ENCODE measurements around the gene DDX46.
A peak's percentile ranks its signal among the peaks of the same experiment; 100 is the strongest.
"Not testable (repeated sequence)": the region's sequence is repeated elsewhere in the genome, so short reads cannot be mapped to it uniquely, and the experiment has no call there.

The DDX46 gene, protein sequence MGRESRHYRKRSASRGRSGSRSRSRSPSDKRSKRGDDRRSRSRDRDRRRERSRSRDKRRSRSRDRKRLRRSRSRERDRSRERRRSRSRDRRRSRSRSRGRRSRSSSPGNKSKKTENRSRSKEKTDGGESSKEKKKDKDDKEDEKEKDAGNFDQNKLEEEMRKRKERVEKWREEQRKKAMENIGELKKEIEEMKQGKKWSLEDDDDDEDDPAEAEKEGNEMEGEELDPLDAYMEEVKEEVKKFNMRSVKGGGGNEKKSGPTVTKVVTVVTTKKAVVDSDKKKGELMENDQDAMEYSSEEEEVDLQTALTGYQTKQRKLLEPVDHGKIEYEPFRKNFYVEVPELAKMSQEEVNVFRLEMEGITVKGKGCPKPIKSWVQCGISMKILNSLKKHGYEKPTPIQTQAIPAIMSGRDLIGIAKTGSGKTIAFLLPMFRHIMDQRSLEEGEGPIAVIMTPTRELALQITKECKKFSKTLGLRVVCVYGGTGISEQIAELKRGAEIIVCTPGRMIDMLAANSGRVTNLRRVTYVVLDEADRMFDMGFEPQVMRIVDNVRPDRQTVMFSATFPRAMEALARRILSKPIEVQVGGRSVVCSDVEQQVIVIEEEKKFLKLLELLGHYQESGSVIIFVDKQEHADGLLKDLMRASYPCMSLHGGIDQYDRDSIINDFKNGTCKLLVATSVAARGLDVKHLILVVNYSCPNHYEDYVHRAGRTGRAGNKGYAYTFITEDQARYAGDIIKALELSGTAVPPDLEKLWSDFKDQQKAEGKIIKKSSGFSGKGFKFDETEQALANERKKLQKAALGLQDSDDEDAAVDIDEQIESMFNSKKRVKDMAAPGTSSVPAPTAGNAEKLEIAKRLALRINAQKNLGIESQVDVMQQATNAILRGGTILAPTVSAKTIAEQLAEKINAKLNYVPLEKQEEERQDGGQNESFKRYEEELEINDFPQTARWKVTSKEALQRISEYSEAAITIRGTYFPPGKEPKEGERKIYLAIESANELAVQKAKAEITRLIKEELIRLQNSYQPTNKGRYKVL

DNA sequence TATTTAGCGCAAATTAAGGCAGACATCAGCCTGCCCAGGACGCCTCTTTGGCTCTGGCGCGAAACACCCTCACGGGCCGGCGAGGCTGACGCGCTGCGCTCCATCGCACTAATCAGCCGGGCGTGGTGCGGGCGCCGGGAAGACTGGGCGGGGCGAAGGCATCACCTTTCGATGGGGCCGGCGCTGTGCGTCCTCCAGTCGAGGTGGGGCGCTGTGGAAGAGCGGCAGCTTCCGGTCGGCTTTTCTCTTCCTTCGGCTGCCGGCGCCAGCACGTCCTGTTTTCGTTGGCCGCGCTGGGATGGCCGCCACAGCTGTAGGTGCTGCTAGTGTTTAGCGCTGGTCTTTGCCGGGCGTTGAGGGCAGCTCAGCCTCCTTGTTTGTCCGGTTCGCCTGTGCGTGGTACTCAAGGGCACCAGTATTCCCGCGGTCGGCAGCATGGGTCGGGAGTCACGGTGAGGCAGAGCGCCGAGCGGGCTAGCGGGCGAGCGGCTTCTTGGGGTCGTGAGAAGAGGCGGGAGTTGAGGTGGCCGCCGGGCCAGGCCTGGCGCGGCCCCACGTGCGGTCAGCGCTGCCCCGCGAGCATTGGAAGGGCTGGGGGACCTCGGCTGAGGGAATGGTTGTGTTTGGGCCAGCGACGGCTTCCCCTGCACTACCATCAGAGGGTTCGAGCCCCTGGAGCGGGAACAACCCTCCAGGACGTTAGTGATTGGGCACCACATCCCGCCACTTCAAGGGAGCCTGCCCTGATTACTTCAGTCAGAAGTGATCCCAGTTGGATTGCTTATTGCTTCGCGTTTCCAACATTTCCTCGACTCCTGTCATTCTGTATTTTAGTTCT, at the start of gene DDX46:
Gene DDX46 (plus strand): TSS at position 276 of the 838 bp plus-strand sequence. CDS start 160 bp downstream, at position 436.
- peak; percentile 94 for DNase-seq

DNA sequence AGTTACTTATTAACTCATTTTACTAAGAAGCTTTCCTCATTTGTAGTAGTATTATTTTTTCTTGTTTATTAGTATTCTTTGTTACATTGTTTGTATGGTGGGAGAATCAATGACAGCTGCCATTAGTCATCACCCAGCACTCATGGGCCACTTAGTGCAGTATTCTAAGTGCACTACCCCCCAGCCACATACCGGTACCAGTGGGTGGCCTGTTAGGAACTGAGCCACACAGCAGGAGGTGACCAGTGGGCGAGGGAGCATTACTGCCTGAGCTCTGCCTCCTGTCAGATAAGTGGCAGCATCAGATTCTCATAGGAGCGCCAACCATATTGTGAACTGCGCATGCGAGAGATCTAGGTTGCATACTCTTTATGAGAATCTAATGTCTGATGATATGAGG, 44.5 kb upstream of the DDX46 start:
- DNase-seq, result peak; percentile 8

DNA sequence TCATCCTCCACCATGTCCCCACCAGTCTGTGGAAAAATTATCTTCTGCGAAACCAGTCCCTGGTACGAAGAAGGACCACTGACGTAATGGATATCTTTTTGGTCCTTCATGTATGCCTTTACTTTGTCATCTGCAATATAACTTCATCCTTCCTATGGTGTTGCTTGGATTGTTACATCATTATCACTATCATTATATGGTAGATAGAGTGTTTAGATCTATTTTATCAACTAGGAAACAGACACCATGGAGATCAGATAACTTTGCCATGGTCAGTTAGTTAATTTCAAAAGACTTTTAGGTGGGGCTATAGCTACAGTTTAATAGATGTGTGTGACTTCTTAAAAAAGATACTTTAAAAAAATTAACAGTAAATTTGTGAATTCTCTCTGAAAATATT, 44.0 kb upstream of the DDX46 start:
- DNase-seq, result peak; percentile 27

DNA sequence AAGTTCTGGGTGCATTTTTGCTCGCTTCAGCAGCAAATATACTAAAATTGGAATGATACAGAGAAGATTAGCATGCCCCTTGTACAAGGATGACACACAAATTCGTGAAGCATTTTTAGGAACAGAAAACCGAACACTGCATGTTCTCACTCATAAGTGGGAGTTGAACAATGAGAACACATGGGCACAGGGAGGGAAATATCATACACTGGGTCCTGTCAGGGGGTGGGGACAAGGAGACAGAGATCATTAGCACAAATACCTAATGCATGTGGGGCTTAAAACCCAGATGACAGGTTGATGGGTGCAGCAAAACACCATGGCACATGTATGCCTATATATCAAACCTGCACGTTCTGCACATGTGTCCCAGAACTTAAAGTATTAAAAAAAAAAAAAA, 43.1 kb upstream of the DDX46 start:
- DNase-seq, result not testable (repeated sequence)

DNA sequence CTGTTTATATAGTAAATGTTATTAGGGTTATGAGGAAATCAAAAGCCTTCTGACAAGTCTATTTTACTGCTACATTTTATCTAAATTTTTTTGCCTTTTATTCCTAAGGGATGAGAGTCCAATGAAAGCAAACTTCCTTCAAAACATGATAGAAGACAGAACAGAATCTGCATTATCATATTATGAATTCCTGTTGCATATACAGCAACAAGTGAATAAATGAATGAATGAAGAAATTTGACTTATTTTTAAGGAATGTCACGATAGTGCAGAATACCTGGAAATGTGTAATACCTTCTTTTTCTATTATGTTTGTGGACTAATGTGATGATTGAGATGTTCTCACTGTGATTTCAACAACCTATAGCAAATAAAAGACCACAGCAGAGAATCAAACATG, 33.7 kb upstream of the DDX46 start:
- no peak for DNase-seq

DNA sequence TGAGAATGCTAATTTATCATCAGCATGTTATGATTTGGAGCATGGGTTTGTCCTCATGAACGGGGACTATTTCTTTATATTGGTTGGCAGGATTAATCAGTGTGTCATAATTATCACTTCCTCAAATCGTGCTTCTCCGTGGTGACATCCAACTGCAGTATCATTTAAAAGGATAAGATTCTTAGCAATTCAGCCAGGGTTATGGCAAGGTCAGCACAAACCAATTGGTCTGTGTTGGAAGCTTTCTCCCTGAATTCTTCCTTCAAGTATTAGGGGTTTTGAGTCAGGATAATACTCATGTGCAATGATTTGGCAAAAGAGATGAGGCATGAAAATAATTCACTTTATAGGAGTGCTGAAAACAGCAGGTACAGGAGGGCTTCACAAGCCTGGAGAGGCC, 25.8 kb upstream of the DDX46 start:
- no peak for DNase-seq

DNA sequence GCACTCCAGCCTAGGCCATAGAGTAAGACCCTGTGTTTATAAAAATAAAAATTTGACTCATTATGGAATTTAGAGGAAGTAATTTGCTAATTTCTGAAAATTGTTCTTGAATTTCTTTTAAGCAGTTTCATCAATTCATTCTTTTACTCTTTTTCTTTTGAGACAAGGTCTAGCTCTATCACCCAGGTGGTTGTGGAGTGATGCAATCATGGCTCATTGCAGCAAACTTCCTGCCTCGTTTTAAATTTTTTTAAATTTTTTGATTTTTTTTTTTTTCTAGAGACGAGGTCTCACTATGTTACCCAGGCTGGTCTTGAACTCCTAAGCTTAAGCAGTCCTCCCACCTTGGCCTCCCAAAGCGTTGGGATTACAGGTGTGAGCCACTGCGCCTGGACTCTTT, 23.3 kb upstream of the DDX46 start:
- no peak for DNase-seq

DNA sequence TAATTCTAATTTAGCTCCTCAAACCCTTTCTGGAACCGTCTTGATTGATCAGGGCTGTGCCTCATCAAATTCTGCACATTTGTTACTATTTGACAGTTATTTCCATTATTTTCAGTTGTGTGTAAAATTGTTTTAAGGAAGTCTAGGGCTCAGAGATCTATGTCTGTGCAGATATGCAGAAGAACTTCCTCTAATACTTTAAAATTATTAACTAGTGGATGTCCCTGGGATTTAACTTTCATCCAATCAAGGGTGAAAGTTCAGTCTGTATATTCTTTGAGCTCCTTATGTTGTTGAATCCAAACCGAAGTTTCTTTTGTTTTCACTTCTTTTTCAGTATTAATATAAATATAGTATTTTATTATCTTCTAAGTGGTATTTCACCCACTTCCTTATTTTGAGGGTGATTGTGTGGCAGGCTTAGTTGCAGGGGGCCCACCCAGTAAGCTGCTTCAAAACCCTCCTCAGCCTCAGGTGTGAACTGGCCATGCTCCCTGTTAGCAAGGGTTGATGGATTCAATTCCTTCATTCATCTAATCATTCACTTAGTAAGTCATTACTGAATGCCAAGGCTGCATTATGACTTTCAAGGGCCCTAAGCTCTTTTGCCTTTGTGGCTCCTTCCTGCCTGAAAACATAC, 22.3 kb upstream of the DDX46 start:
- peak; percentile 18 for DNase-seq

DNA sequence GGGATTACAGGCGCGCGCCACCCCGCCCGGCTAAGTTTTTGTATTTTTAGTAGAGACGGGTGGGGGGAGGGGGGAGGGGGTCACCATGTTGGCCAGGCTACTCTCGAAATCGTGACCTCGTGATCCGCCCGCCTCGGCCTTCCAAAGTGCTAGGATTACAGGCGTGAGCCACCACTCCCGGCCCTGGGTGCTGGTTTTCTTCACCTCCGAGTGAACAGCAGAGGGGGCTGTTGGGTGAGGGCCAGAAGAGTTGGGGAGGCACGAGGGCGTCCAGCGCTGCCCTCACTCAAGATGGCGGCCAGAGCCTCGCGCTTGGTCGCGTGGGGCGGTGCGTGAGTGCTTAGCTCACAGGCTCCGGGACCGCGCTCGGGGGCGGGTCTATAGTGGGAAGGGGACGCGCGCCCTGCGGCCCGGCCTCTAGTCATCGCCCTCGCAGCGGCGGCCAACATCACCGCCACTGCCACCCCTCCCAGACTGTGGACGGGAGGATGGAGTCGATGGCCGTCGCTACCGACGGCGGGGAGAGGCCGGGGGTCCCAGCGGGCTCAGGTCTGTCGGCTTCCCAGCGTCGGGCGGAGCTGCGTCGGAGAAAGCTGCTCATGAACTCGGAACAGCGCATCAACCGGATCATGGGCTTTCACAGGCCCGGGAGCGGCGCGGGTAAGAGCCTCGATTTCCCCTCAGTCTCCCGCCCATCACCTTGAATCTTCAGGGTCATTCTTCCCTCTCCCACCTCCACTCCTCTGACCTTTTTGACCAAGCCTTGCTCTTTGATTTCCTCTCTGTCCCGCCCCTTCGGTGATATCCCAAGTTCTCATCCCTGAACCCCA, 20.2 kb upstream of the DDX46 start, which contains the start of gene CAMLG:
Gene CAMLG (plus strand): TSS at position 416 of the 830 bp plus-strand sequence. CDS start 73 bp downstream, at position 489.
- peak; percentile 98 for DNase-seq

DNA sequence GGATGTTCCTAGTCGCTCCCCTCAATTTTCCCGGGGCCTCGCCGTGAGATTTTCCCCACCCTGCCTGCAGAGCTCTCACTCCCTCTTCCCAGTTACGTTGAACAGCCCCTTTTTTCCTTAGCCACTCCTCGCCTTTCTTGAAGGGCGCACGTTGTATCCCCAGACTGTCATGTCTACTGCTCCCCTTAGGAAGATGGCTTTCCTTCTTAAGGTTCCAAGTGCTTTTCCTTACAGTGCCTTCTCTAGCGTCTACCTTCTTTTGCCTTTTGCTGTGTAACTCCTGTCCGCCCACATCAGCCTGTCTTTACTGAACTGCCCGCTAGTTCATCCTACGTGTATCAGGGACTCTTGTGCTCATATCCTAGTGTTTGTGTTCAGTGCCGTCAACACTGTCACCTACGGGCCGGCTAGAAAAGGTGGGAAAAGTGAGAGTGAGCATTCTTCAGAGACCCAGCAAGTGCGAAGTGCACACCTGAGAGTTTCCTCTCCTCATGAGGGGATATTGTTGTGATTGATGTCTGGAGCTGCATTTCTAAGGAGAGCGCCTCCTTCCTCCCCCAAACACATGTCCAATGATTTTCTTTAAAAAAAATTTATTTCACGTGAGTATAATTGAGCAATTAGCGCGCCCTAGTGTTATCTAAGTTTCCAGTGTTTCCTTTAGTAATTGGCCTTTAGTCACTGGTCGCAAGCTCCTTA, 19.5 kb upstream of the DDX46 start:
- peak; percentile 86 for DNase-seq

DNA sequence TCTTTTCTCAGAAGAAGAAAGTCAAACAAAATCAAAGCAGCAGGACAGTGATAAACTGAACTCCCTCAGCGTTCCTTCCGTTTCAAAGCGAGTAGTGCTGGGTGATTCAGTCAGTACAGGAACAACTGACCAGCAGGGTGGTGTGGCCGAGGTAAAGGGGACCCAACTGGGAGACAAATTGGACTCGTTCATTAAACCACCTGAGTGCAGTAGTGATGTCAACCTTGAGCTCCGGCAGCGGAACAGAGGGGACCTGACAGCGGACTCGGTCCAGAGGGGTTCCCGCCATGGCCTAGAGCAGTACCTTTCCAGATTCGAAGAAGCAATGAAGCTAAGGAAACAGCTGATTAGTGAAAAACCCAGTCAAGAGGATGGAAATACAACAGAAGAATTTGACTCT, 17.5 kb upstream of the DDX46 start:
- DNase-seq, result no peak

DNA sequence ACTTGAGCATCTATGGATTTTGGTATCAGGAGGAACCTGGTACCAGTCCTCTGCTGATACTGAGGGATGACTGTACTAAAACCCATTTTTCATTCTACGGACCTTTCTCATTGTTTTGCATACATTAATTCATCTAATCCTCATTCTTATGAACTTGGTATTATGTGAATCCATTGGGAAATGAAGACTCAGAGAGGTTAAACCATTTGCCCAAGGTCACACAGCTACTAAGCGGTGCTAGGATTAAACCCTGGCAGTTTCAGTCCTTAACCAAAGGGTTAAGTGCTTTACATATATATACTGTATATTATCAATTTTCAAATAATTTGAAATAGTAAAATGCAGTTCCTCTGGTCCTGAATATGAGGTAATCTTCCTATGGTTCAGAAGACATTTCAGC, 16.4 kb upstream of the DDX46 start:
- no peak for DNase-seq

DNA sequence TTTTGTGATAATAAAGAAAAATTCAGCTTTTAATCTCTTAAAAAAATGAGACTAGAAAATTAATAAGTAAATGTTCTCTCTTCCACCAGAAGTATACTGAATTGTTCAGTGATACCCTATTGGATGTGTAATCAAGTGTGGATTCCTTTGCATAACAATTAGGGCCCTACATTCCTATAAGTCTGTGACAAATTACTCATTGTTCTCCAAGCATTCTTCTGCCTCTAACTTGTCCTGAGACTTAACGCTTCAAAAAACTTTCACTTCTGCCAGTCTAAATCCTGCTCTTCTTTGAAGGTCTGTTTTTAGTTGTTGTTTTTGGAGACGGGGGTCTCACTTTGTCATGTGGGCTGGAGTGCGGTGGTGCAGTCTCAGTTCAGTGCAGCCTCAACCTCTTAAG, 9.2 kb upstream of the DDX46 start:
- no peak for DNase-seq

DNA sequence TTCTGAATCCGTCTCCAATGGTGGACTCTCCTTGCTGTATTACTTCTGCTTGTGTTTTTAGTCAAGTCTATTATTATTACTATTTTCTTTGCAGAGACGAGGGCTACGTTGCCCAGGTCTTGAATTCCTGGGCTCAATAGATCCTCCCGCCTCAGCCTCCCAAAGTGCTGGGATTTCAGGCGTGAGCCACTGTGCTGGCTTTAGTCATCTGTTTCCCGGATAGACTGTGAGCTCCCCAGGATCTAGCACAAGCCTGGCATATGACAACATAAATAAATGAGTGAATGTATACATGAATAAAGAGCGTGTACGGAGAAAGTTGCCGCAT, 439 bp upstream of the DDX46 start:
- no peak for DNase-seq

DNA sequence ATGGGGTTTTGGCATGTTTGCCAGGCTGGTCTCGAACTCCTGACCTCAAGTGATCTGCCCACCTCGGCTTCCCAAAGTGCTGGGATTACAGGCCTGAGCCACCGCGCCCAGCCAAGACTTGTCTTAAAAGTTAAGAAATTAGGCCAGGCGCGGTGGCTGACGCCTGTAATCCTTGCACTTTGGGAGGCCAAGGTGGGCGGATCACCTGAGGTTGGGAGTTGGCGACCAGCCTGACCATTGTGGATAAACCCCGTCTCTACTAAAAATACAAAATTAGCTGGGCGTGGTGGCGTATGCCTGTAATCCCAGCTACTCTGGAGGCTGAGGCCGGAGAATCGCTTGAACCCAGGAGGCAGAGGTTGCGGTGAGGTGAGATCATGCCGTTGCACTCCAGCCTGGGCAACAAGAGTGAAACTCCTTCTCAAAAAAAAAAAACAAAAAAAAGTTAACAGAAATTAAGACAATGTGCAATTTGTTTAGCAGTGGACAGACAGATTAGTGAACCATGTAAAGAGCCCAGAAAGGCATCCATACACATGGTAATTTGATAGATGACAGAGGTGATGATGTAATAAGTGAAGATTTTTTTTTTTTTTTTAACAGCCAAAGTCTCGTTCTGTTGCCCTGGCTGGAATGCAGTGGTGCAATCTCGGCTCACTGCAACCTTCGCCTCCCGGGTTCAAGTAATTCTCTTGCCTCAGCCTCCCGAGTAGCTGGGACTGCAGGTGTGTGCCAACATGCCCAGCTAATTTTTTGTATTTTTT, 9.1 kb downstream of the DDX46 start:
- not testable (repeated sequence) for DNase-seq

DNA sequence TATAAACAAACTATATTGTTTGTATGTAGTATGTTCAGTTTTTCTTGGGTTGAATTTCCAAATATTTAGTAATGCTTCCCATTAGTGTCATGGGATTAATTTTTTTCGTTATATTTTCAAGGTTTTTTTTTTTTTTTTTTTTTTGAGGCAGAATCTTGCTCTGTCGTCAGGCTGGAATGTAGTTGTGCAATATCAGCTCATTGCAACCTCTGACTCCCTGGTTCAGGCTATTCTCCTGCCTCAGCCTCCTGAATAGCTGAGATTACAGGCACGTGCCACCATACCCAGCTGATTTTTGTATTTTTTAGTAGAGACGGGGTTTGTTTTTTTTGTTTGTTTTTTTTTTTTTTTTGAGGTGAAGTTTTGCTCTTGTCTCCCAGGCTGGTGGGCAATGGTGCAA, 10.6 kb downstream of the DDX46 start:
- no peak for DNase-seq

DNA sequence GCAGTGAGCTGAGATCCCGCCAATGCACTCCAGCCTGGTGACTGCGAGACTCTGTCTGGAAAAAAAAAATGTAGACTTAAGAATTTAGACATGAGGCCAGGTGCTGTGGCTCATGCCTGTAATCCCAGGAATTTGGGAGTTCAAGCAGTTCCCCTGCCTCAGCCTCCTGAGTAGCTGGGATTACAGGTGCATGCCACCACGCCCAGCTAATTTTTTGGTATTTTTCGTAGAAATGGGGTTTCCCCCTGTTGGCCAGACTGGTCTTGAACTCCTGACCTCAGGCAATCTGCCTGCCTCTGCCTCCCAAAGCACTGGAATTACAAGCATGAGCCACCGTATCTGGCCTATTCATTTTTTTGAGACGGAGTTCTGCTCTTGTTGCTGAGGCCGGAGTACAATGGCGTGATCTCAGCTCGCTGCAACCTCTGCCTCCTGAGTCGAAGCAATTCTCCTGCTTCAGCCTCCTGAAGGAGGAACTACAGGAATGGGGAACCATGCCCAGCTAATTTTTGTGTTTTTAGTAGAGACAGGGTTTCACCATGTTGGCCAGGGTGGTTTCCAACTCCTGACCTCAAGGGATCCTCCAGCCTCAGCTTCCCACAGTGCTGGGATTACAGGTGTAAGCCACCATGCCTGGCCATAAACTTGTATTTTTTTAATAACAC, 14.0 kb downstream of the DDX46 start:
- no peak for DNase-seq

DNA sequence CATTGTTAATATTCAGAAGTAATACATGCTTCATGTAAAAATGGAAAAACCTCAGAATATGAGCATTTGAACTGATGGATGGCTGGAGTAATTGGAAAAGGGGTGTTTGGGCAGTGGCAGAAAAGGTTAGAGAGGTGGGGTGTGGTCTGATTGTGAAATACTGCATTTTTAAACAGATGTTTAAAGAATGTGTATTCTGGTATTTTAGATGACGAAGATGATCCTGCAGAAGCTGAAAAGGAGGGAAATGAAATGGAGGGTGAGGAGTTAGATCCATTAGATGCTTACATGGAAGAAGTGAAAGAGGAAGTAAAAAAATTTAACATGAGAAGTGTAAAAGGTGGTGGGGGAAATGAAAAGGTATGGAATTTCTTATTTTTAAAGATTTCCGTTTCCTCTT, 18.8 kb downstream of the DDX46 start:
- no peak for DNase-seq

DNA sequence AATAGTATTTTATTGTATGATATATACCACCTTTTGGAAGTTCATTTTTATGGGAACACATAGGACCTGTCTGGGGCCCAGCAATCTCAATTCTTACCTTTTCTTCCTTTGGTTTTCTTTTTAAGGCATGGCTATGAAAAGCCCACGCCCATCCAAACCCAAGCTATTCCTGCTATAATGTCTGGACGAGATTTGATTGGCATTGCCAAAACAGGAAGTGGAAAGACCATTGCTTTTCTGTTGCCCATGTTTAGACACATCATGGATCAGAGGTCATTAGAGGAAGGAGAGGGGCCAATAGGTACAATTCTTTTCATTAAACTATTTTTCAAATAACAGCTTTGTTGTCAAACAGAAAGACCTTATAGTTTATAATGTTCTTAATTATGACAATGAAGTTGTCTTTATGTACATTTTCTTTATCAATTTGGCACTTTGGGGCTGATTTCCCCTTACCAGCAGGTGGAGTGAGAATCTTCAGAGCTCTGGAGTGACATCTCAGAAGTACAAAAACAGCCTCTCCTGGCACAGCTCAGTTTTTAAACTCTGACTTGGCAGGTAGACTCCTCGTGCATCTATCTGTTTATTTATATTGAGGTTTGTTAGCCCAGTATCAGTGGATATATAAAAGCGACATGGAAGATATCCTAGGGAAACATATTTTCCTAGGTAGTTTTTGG, 25.8 kb downstream of the DDX46 start:
- peak; percentile 4 for DNase-seq

All from hematopoietic multipotent progenitor cell treated with erythropoietin and hydrocortisone succinate and interleukin-3 and kit ligand, for 8 days (in vitro differentiated cells).